Jurkat, Clone E6-1 (cell line): ENCODE data around the gene MKLN1. TPM values are rescaled to one million over a fixed set of nuclear protein-coding genes. Genes with fewer than 3 reads are reported as not detected.
A peak's percentile ranks its signal among the peaks of the same experiment; 100 is the strongest.

Experiments used
- DNase-seq: peaks from one replicate; pipeline ENCODE4 v3.0.0-alpha.2; 2011; ENCODE audit warnings: low read depth, low spot score
- H3K4me3 ChIP-seq: 2 replicates; pipeline ENCODE4 v1.5.1; 2011; ENCODE audit warnings: mild to moderate bottlenecking, low read length, control low read depth, moderate library complexity
- polyA plus RNA-seq: library from polyadenylated mRNA; unstranded; fragments of >200 nt; gene quantifications from one replicate; pipeline ENCODE4 v1.2.1, GENCODE V29; 2012; ENCODE audit warnings: missing spikeins; ENCODE audit not compliant: insufficient read length, insufficient read depth

MKLN1 gene
- polyA plus RNA-seq, result 15.9 TPM

- peak; percentile 79 for DNase-seq
- peak within 1 kb of the TSS; percentile 92 for H3K4me3 ChIP-seq
These were observed at the start of gene MKLN1 for GRCh38 chr7:131327626-131328376. MKLN1 (plus strand) TSS chr7:131327876; CDS start chr7:131327900, 24 bp downstream.

- no peak for DNase-seq
- H3K4me3 ChIP-seq, result no peak overlapping the region
These were observed 48.6 kb upstream of the MKLN1 start for GRCh38 chr7:131279044-131279443.

GRCh38 chr7:131281266-131282048, 46.2 kb upstream of the MKLN1 start:
- DNase-seq, result no peak
- H3K4me3 ChIP-seq, result no peak overlapping the region

- H3K4me3 ChIP-seq, result no peak overlapping the region
- no peak for DNase-seq
These were observed 42.8 kb upstream of the MKLN1 start for GRCh38 chr7:131284702-131285419.

GRCh38 chr7:131285556-131285955, 42.1 kb upstream of the MKLN1 start:
- no peak for DNase-seq
- no peak overlapping the region for H3K4me3 ChIP-seq

- no peak overlapping the region for H3K4me3 ChIP-seq
- no peak for DNase-seq
These were observed 39.2 kb upstream of the MKLN1 start for GRCh38 chr7:131288450-131288849.

- DNase-seq, result no peak
- no peak overlapping the region for H3K4me3 ChIP-seq
These were observed 38.6 kb upstream of the MKLN1 start for GRCh38 chr7:131289051-131289450.

GRCh38 chr7:131292141-131292905, 35.4 kb upstream of the MKLN1 start:
- no peak for DNase-seq
- H3K4me3 ChIP-seq, result no peak overlapping the region

- DNase-seq, result no peak
These were observed 34.7 kb upstream of the MKLN1 start for GRCh38 chr7:131293018-131293417.

GRCh38 chr7:131294553-131294952, 33.1 kb upstream of the MKLN1 start:
- H3K4me3 ChIP-seq, result no peak overlapping the region
- no peak for DNase-seq

More at GRCh38 chr7:131293018-131293417, 34.7 kb upstream of the MKLN1 start:
- no peak overlapping the region for H3K4me3 ChIP-seq

- DNase-seq, result no peak
These were observed 29.1 kb upstream of the MKLN1 start for GRCh38 chr7:131298608-131298992.

GRCh38 chr7:131299074-131299473, 28.6 kb upstream of the MKLN1 start:
- H3K4me3 ChIP-seq, result no peak overlapping the region
- no peak for DNase-seq

More at GRCh38 chr7:131298608-131298992, 29.1 kb upstream of the MKLN1 start:
- H3K4me3 ChIP-seq, result no peak overlapping the region

- DNase-seq, result no peak
- no peak overlapping the region for H3K4me3 ChIP-seq
These were observed 27.6 kb upstream of the MKLN1 start for GRCh38 chr7:131300078-131300477.

GRCh38 chr7:131300572-131301466, 26.9 kb upstream of the MKLN1 start:
- DNase-seq, result no peak

GRCh38 chr7:131302446-131302845, 25.2 kb upstream of the MKLN1 start:
- H3K4me3 ChIP-seq, result no peak overlapping the region
- DNase-seq, result no peak

More at GRCh38 chr7:131300572-131301466, 26.9 kb upstream of the MKLN1 start:
- H3K4me3 ChIP-seq, result no peak overlapping the region

GRCh38 chr7:131302876-131303707, 24.6 kb upstream of the MKLN1 start:
- DNase-seq, result no peak
- no peak overlapping the region for H3K4me3 ChIP-seq

- no peak overlapping the region for H3K4me3 ChIP-seq
- no peak for DNase-seq
These were observed 22.5 kb upstream of the MKLN1 start for GRCh38 chr7:131305152-131305551.
